ENCODE results near the gene RPL10. TPM values are rescaled to one million over a fixed set of nuclear protein-coding genes. Genes with fewer than 3 reads are reported as not detected.

Gene RPL10
- total and polyA plus RNA-seq, 7 experiments from 2014 or later: 2,926 to 7,439 (median 5,067) TPM

DNA sequence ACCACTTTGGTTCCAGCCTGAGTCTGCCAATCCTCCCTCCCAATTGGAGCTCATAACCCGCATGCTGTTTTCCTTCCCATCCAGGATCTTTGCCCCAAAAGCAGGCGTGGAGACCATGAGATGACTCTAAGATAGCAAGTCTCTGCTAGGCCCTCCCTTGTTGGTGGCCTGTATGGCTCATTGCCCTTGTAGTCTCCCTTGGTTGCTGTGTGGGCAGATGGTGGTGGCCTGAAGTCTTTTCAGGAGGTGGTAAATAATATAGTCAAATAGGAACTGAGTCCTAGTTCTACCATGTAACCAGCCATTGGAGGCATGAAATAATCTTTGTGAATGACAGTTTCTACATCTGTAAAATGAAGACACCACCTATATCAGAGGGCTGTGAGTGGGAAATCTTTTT is 31.5 kb downstream of the RPL10 start:
- Histone ChIP-seq H3K36me3 (ENCODE audit: control insufficient read depth in 2 of 3, insufficient read depth in 3 of 3, low read length in 3 of 3) (peaks cover 0 to 22% (median 0%) of the 10 kb centered on the region in 3 experiments), H3K27me3 (ENCODE audit: control insufficient read depth in 2 of 2, insufficient read depth in 2 of 2, low read length in 2 of 2) (no peaks in the 10 kb centered on the region), H3K27ac (ENCODE audit: low read depth, low read length) (peak overlapping the region; percentile 81), H3K9me3 (ENCODE audit: control insufficient read depth in 2 of 3, low read length in 3 of 3) (no peaks in the 10 kb centered on the region), H3K4me3 (ENCODE audit: low read length) (no peak overlapping the region), H3K4me1 (ENCODE audit: control insufficient read depth in 2 of 2, insufficient read depth in 2 of 2, low read length in 2 of 2) (peaks cover 0 to 4% of the 10 kb centered on the region in 2 donors)
- DNase-seq (no peak), ATAC-seq (no peak)
- peaks cover 7 to 31% (median 21%) of the 10 kb centered on the region in 7 donors for H3K4me1 Mint-ChIP-seq
- POLR2A ChIA-PET: interaction anchor here (1.0 to 3.0 kb wide), 10 partner anchors 9 to 448 kb away, joined by 3 to 15 read pairs (median 4); partner anchors contain the start of genes SLC10A3 and TAFAZZIN
- intact Hi-C loops (cut with micrococcal nuclease): no loop called here
- no peaks in the 10 kb centered on the region for H3K27me3 Mint-ChIP-seq
- H3K27ac Mint-ChIP-seq: peak overlapping the region; percentile 27 to 91 (median 67)
- peak overlapping the region; percentile 77 to 86 (median 82) for H3K4me3 Mint-ChIP-seq
- CTCF ChIA-PET: interaction anchor here (1.6 kb wide), 1 partner anchor 56 kb away, joined by 5 read pairs; no protein-coding TSS in a partner anchor
- H3K36me3 Mint-ChIP-seq: peaks cover 0 to 8% (median 0%) of the 10 kb centered on the region in 5 donors
- H3K9me3 Mint-ChIP-seq: peaks cover 0 to 1% (median 0%) of the 10 kb centered on the region in 11 donors

DNA sequence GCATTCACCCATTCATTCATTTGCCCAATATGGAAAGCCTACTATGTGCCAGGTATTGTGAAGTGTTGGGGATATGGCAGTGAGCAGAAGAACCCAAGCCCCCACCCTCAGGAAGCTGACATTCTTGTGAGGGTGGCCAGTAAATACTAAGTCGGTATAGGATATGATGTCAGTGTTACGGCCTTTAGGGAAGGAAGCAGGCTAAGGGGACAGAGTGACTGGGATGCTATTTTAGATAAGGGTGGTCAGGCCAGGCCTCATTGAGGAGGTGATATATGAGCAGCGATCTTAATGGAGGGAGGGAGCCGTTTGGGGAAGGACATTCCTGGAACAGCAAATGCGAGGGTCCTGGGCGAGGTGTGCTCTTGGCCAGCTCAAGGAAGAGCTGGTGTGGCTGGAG is 32.3 kb downstream of the RPL10 start:
- POLR2A ChIA-PET: interaction anchor here (3.0 kb wide), 1 partner anchor 54 kb away, joined by 8 read pairs; no protein-coding TSS in a partner anchor
- peaks cover 0 to 8% (median 0%) of the 10 kb centered on the region in 5 donors for H3K36me3 Mint-ChIP-seq
- H3K4me3 ChIP-seq (ENCODE audit: low read length): no peak overlapping the region
- no peaks in the 10 kb centered on the region for H3K27me3 Mint-ChIP-seq
- no peak overlapping the region for H3K27ac ChIP-seq (ENCODE audit: low read depth, low read length)
- peaks cover 0 to 1% (median 0%) of the 10 kb centered on the region in 11 donors for H3K9me3 Mint-ChIP-seq
- no peak for ATAC-seq
- peak overlapping the region in 4 of 10 donors; percentile 12 to 80 (median 40) for H3K4me3 Mint-ChIP-seq
- H3K4me1 ChIP-seq (ENCODE audit: control insufficient read depth in 2 of 2, insufficient read depth in 2 of 2, low read length in 2 of 2): peaks cover 0 to 4% of the 10 kb centered on the region in 2 donors
- peaks cover 7 to 31% (median 21%) of the 10 kb centered on the region in 7 donors for H3K4me1 Mint-ChIP-seq
- H3K27ac Mint-ChIP-seq: peak overlapping the region in 6 of 9 donors; percentile 15 to 79 (median 52)
- intact Hi-C loops (cut with micrococcal nuclease): no loop called here
- CTCF ChIA-PET: interaction anchor here (0.6 to 1.6 kb wide), 2 partner anchors 57 to 59 kb away, joined by 3 to 5 read pairs; no protein-coding TSS in a partner anchor
- H3K9me3 ChIP-seq (ENCODE audit: control insufficient read depth in 2 of 3, low read length in 3 of 3): no peaks in the 10 kb centered on the region
- no peak for DNase-seq
- no peaks in the 10 kb centered on the region for H3K27me3 ChIP-seq (ENCODE audit: control insufficient read depth in 2 of 2, insufficient read depth in 2 of 2, low read length in 2 of 2)
- peaks cover 0 to 22% (median 0%) of the 10 kb centered on the region in 3 experiments for H3K36me3 ChIP-seq (ENCODE audit: control insufficient read depth in 2 of 3, insufficient read depth in 3 of 3, low read length in 3 of 3)

DNA sequence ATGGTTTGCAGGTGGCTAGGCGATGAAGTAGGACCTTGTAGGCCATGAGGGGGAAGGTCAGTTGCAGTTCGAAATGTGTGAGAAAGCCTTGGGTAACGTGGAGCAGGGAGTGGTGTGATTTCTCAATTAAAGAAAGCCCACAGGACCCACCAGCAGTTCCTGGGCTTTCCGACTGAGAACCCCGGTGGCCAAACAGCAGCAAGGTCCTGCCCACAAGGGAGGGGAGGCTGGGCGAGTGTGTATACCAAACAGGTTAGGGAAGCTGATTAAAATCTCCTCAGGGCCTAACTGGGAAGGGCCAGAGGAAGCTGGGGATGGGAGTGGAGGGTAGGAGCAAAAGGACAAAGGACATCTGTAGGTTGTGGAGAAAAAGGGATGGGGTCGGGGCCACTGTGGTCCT is 32.7 kb downstream of the RPL10 start:
- DNase-seq (no peak), ATAC-seq (no peak)
- no peak overlapping the region for H3K27ac ChIP-seq (ENCODE audit: low read depth, low read length)
- peaks cover 0 to 4% of the 10 kb centered on the region in 2 donors for H3K4me1 ChIP-seq (ENCODE audit: control insufficient read depth in 2 of 2, insufficient read depth in 2 of 2, low read length in 2 of 2)
- peaks cover 0 to 8% (median 0%) of the 10 kb centered on the region in 5 donors for H3K36me3 Mint-ChIP-seq
- H3K9me3 Mint-ChIP-seq: peaks cover 0 to 1% (median 0%) of the 10 kb centered on the region in 11 donors
- H3K9me3 ChIP-seq (ENCODE audit: control insufficient read depth in 2 of 3, low read length in 3 of 3): no peaks in the 10 kb centered on the region
- H3K36me3 ChIP-seq (ENCODE audit: control insufficient read depth in 2 of 3, insufficient read depth in 3 of 3, low read length in 3 of 3): peaks cover 0 to 22% (median 0%) of the 10 kb centered on the region in 3 experiments
- no peak overlapping the region for H3K4me3 ChIP-seq (ENCODE audit: low read length)
- peaks cover 7 to 33% (median 21%) of the 10 kb centered on the region in 7 donors for H3K4me1 Mint-ChIP-seq
- ChIA-PET CTCF (interaction anchor here (0.6 kb wide), 1 partner anchor 59 kb away, joined by 3 read pairs; no protein-coding TSS in a partner anchor), POLR2A (interaction anchor here (3.0 kb wide), 1 partner anchor 53 kb away, joined by 8 read pairs; no protein-coding TSS in a partner anchor)
- no peaks in the 10 kb centered on the region for H3K27me3 Mint-ChIP-seq
- no peaks in the 10 kb centered on the region for H3K27me3 ChIP-seq (ENCODE audit: control insufficient read depth in 2 of 2, insufficient read depth in 2 of 2, low read length in 2 of 2)
- intact Hi-C loops (cut with micrococcal nuclease): no loop called here
- H3K27ac Mint-ChIP-seq: peak overlapping the region in 6 of 9 donors; percentile 12 to 79 (median 36)
- H3K4me3 Mint-ChIP-seq: peak overlapping the region in 2 of 10 donors; percentile 33 to 80

DNA sequence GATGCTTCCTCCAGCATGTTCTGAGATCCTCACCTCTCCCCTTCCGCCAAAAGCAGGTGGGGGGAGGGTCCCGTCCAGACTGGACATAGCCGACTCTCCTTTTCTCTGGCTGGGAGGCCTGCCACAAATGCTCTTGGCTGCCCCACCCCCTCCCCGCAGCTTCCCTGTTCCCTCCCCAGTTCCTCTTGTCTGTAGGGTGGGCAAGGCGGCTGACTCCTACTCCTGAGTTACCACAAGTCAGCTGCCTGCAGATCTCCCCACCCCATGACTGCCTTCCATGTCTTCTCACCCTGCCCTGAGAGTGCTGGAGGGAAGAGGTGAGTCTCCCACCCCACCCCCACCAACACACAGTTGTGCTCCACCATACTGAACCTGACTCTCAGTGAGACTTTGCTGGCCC is 33.2 kb downstream of the RPL10 start:
- Histone ChIP-seq H3K9me3 (ENCODE audit: control insufficient read depth in 2 of 3, low read length in 3 of 3) (no peaks in the 10 kb centered on the region), H3K27me3 (ENCODE audit: control insufficient read depth in 2 of 2, insufficient read depth in 2 of 2, low read length in 2 of 2) (no peaks in the 10 kb centered on the region), H3K36me3 (ENCODE audit: control insufficient read depth in 2 of 3, insufficient read depth in 3 of 3, low read length in 3 of 3) (peaks cover 0 to 22% (median 0%) of the 10 kb centered on the region in 3 experiments), H3K27ac (ENCODE audit: low read depth, low read length) (no peak overlapping the region), H3K4me1 (ENCODE audit: control insufficient read depth in 2 of 2, insufficient read depth in 2 of 2, low read length in 2 of 2) (peaks cover 0 to 4% of the 10 kb centered on the region in 2 donors), H3K4me3 (ENCODE audit: low read length) (no peak overlapping the region)
- ATAC-seq (no peak), DNase-seq (no peak)
- ChIA-PET CTCF (no interaction called here), POLR2A (interaction anchor here (1.1 to 3.0 kb wide), 2 partner anchors 53 to 54 kb away, joined by 4 to 8 read pairs; no protein-coding TSS in a partner anchor)
- peak overlapping the region in 1 of 10 donors; percentile 9 for H3K4me3 Mint-ChIP-seq
- no peaks in the 10 kb centered on the region for H3K27me3 Mint-ChIP-seq
- H3K4me1 Mint-ChIP-seq: peaks cover 7 to 36% (median 26%) of the 10 kb centered on the region in 7 donors
- peaks cover 0 to 8% (median 0%) of the 10 kb centered on the region in 5 donors for H3K36me3 Mint-ChIP-seq
- intact Hi-C loops (cut with micrococcal nuclease): no loop called here
- peaks cover 0 to 3% (median 0%) of the 10 kb centered on the region in 11 donors for H3K9me3 Mint-ChIP-seq
- H3K27ac Mint-ChIP-seq: peak overlapping the region in 1 of 9 donors; percentile 18

DNA sequence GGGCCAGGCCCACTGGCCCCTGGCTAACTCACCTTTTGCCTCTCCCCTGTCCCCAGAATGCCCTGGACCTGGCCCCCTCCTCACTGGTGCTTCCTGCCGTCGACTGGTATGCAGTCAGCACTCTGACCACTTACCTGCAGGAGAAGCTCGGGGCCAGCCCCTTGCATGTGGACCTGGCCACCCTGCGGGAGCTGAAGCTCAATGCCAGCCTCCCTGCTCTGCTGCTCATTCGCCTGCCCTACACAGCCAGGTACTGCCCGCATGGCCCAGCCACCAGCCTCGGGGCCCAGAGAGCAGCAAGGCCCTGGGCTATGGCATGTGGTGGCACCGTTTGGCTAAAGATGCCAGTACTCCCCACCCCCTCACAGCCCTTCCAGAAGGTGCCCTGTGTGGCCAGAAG is 34.0 kb downstream of the RPL10 start:
- Mint-ChIP-seq H3K36me3 (peaks cover 0 to 8% (median 0%) of the 10 kb centered on the region in 5 donors), H3K4me3 (peak overlapping the region in 1 of 10 donors; percentile 51), H3K9me3 (peaks cover 0 to 3% (median 0%) of the 10 kb centered on the region in 11 donors), H3K27ac (no peak overlapping the region), H3K4me1 (peaks cover 7 to 32% (median 26%) of the 10 kb centered on the region in 7 donors), H3K27me3 (no peaks in the 10 kb centered on the region)
- H3K4me1 ChIP-seq (ENCODE audit: control insufficient read depth in 2 of 2, insufficient read depth in 2 of 2, low read length in 2 of 2): peaks cover 0 to 4% of the 10 kb centered on the region in 2 donors
- no peak overlapping the region for H3K27ac ChIP-seq (ENCODE audit: low read depth, low read length)
- peaks cover 0 to 25% (median 0%) of the 10 kb centered on the region in 3 experiments for H3K36me3 ChIP-seq (ENCODE audit: control insufficient read depth in 2 of 3, insufficient read depth in 3 of 3, low read length in 3 of 3)
- ChIA-PET CTCF (interaction anchor here (0.8 kb wide), 1 partner anchor 84 kb away, joined by 3 read pairs; no protein-coding TSS in a partner anchor), POLR2A (interaction anchor here (1.1 kb wide), 1 partner anchor 53 kb away, joined by 4 read pairs; no protein-coding TSS in a partner anchor)
- H3K27me3 ChIP-seq (ENCODE audit: control insufficient read depth in 2 of 2, insufficient read depth in 2 of 2, low read length in 2 of 2): no peaks in the 10 kb centered on the region
- no peak overlapping the region for H3K4me3 ChIP-seq (ENCODE audit: low read length)
- intact Hi-C loops (cut with micrococcal nuclease): no loop called here
- ATAC-seq: no peak
- no peak for DNase-seq
- no peaks in the 10 kb centered on the region for H3K9me3 ChIP-seq (ENCODE audit: control insufficient read depth in 2 of 3, low read length in 3 of 3)

DNA sequence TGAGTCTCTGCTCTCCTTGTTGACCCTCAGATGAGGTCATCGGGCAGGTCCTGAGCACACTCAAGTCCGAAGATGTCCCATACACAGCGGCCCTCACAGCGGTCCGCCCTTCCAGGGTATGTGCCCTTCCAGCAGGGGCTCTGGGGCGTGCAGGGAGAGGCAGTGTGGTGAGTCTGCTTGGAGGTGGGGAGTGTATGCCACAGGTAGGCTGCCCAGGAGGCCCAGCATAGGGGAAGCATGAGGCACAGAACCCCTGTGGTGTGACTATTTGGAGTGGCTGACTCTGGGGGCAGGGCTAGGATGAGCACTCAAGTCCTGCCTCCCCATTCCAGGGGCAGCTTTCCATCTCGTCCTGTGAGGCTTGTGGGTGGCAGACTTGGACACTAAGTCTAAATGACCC is 35.4 kb downstream of the RPL10 start:
- POLR2A ChIA-PET: interaction anchor here (1.0 kb wide), 1 partner anchor 45 kb away, joined by 3 read pairs; no protein-coding TSS in a partner anchor
- Histone ChIP-seq H3K36me3 (ENCODE audit: control insufficient read depth in 2 of 3, insufficient read depth in 3 of 3, low read length in 3 of 3) (peaks cover 0 to 25% (median 0%) of the 10 kb centered on the region in 3 experiments), H3K4me1 (ENCODE audit: control insufficient read depth in 2 of 2, insufficient read depth in 2 of 2, low read length in 2 of 2) (peaks cover 0 to 4% of the 10 kb centered on the region in 2 donors), H3K27me3 (ENCODE audit: control insufficient read depth in 2 of 2, insufficient read depth in 2 of 2, low read length in 2 of 2) (no peaks in the 10 kb centered on the region), H3K4me3 (ENCODE audit: low read length) (no peak overlapping the region), H3K9me3 (ENCODE audit: control insufficient read depth in 2 of 3, low read length in 3 of 3) (no peaks in the 10 kb centered on the region), H3K27ac (ENCODE audit: low read depth, low read length) (no peak overlapping the region)
- no peak overlapping the region for H3K4me3 Mint-ChIP-seq
- H3K9me3 Mint-ChIP-seq: peaks cover 0 to 3% (median 0%) of the 10 kb centered on the region in 11 donors
- intact Hi-C loops (cut with micrococcal nuclease): no loop called here
- CTCF ChIA-PET: interaction anchor here (0.6 kb wide), 1 partner anchor 1202 kb away, joined by 3 read pairs; no protein-coding TSS in a partner anchor
- peaks cover 7 to 31% (median 26%) of the 10 kb centered on the region in 7 donors for H3K4me1 Mint-ChIP-seq
- peak overlapping the region in 1 of 9 donors; percentile 26 for H3K27ac Mint-ChIP-seq
- peaks cover 0 to 7% (median 0%) of the 10 kb centered on the region in 5 donors for H3K36me3 Mint-ChIP-seq
- DNase-seq: no peak
- no peaks in the 10 kb centered on the region for H3K27me3 Mint-ChIP-seq
- no peak for ATAC-seq
